ENCODE measurements around the gene HYPK. TPM values are rescaled to one million over a fixed set of nuclear protein-coding genes. Genes with fewer than 3 reads are reported as not detected.
"Not testable (repeated sequence)": the region's sequence is repeated elsewhere in the genome, so short reads cannot be mapped to it uniquely, and the experiment has no call there.

HYPK gene
- total RNA-seq, 2 experiments from 2014 or later, result 14.0 to 16.4 TPM

DNA sequence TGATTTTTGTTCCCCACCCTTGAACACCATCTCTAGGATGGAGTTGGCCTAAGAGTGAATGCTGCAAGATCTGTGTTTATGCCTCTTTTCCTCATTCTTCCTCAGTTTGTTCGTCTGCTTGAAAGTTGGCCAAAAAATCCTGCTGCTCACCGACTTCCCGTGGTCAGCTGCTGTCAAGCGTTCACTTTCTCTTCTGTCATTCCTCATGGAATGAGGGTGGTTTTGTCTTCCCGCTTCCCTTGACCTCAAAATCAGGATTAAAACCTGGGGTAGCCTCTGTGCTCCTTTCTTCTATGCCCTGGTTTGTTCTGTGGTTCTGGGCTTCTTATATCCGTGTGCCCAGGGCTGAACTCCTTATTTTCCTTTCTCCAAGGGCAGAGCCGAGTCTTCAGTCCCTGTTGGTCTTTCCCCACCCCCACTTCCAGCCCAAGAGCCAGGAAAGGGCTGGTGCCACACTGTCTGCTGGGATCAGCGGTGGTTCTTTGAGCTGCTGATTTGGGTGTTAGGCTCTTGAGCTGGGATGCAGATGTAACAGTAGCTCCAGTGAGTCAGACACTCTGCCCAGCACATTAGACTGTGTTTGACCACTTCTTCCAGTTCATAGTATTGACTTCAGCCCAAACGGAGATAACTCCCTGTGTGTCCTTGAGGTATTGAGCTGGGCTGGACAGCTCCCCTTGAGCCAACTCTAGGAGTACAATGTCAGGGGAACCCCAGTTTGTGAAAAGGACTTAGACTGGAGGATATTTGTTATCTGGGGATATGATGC is 5.9 kb upstream of the HYPK start:
- intact Hi-C loops (cut with DNase I, micrococcal nuclease), result loop anchor here in 1 of 2 experiments (5.0 kb wide), 1 partner anchor 47 kb away; the partner anchor contains the start of gene PDIA3
- Mint-ChIP-seq H3K4me1 (peaks cover 51% of the 10 kb centered on the region), H3K27me3 (no peaks in the 10 kb centered on the region), H3K9me3 (ENCODE audit: low read depth) (no peaks in the 10 kb centered on the region), H3K27ac (peak overlapping the region; percentile 97), H3K4me3 (peak overlapping the region; percentile 97), H3K36me3 (ENCODE audit: low read depth) (peaks cover 62% of the 10 kb centered on the region)
- ATAC-seq (no peak), DNase-seq (no peak)
- ChIA-PET CTCF (interaction anchor here (0.6 to 1.0 kb wide), 5 partner anchors 19 to 30 kb away, joined by 3 to 4 read pairs (median 3); partner anchors contain the start of gene MFAP1), POLR2A (interaction anchor here (2.1 kb wide), 1 partner anchor 10 kb away, joined by 5 read pairs; no protein-coding TSS in a partner anchor)

DNA sequence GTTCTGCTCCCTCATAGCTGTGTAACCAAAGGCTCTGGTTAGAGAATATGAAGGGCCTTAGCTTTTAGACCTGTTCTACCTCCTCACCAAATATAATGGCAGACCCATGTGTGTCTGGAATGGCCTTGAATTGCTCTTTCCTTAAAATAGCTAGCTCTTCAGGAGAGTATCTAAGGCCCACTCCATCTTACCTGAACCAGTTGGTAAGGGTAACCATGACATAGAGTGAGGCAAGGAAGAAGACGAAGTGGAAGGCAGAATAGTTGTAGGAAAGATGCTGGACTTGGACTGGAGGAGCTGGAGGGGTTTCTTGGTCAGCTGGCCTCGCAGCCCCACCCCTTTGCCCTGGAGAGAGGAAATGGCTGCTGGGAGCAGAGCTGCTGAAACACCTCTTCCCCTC is 5.2 kb upstream of the HYPK start:
- POLR2A ChIA-PET, result interaction anchor here (2.1 kb wide), 1 partner anchor 9 kb away, joined by 5 read pairs; no protein-coding TSS in a partner anchor
- no peak for DNase-seq
- intact Hi-C loops (cut with DNase I, micrococcal nuclease), result no loop called here
- Mint-ChIP-seq H3K27ac (no peak overlapping the region), H3K36me3 (ENCODE audit: low read depth) (peaks cover 70% of the 10 kb centered on the region), H3K9me3 (ENCODE audit: low read depth) (no peaks in the 10 kb centered on the region), H3K27me3 (no peaks in the 10 kb centered on the region), H3K4me1 (peaks cover 58% of the 10 kb centered on the region), H3K4me3 (no peak overlapping the region)
- ATAC-seq, result no peak
- CTCF ChIA-PET, result interaction anchor here (0.7 to 1.1 kb wide), 4 partner anchors 20 to 354 kb away, joined by 3 to 4 read pairs (median 3); partner anchors contain the start of gene MFAP1

DNA sequence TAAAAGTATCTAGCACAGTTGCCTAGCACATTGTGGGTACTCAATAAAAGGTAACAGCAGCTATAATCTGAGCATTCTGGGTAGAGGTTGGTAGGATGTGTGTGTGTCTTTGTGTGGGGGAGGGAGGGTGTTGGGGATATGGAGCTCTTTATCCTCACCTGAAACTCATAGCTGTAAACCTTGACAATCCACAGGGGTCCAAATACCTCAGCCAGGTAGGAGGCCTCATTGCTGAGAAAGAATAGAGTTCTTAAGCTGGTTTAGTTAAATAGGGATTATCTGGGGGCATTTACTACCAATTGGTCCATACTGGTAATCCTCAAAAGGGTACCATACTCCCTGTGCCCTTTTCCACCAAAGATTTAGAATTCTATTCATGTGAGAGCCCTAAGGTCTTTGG is 4.4 kb upstream of the HYPK start:
- Mint-ChIP-seq H3K27me3 (no peaks in the 10 kb centered on the region), H3K4me1 (peaks cover 62% of the 10 kb centered on the region), H3K9me3 (ENCODE audit: low read depth) (no peaks in the 10 kb centered on the region), H3K36me3 (ENCODE audit: low read depth) (peaks cover 78% of the 10 kb centered on the region), H3K27ac (no peak overlapping the region), H3K4me3 (no peak overlapping the region)
- intact Hi-C loops (cut with DNase I, micrococcal nuclease), result no loop called here
- ChIA-PET CTCF (interaction anchor here (0.6 to 1.1 kb wide), 2 partner anchors 19 to 355 kb away, joined by 3 read pairs; partner anchors contain the start of gene ELL3), POLR2A (interaction anchor here (0.8 to 2.1 kb wide), 2 partner anchors 8 to 19 kb away, joined by 3 to 5 read pairs; partner anchors contain the start of gene ELL3)
- no peak for DNase-seq
- ATAC-seq, result no peak

DNA sequence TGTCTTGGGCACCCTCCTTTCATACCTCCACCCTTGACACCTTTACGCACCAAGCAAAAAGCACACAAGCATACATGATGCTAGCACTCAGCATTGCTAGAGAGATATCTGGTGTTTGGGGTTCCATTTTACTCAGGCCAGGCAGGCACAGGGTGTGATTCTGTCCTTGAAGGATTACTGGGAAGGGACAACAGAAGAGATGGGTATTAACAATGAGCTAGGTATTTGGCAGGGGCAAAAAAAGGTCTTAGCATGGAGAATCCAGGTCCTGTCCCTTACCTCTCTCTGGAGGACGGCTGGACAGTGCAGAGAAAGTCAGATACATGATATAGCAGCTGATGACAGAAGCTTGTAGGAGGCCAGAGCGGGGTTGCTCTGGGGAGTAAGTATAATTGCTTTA is 3.8 kb upstream of the HYPK start:
- no peak for DNase-seq
- ChIA-PET POLR2A (interaction anchor here (0.8 kb wide), 1 partner anchor 19 kb away, joined by 3 read pairs; the partner anchor contains the start of gene ELL3), CTCF (interaction anchor here (2.5 kb wide), 1 partner anchor 20 kb away, joined by 9 read pairs; the partner anchor contains the start of gene ELL3)
- Mint-ChIP-seq H3K4me1 (peaks cover 65% of the 10 kb centered on the region), H3K27ac (peak overlapping the region; percentile 12), H3K27me3 (no peaks in the 10 kb centered on the region), H3K4me3 (no peak overlapping the region), H3K36me3 (ENCODE audit: low read depth) (peaks cover 84% of the 10 kb centered on the region), H3K9me3 (ENCODE audit: low read depth) (no peaks in the 10 kb centered on the region)
- no peak for ATAC-seq
- intact Hi-C loops (cut with DNase I, micrococcal nuclease), result no loop called here

DNA sequence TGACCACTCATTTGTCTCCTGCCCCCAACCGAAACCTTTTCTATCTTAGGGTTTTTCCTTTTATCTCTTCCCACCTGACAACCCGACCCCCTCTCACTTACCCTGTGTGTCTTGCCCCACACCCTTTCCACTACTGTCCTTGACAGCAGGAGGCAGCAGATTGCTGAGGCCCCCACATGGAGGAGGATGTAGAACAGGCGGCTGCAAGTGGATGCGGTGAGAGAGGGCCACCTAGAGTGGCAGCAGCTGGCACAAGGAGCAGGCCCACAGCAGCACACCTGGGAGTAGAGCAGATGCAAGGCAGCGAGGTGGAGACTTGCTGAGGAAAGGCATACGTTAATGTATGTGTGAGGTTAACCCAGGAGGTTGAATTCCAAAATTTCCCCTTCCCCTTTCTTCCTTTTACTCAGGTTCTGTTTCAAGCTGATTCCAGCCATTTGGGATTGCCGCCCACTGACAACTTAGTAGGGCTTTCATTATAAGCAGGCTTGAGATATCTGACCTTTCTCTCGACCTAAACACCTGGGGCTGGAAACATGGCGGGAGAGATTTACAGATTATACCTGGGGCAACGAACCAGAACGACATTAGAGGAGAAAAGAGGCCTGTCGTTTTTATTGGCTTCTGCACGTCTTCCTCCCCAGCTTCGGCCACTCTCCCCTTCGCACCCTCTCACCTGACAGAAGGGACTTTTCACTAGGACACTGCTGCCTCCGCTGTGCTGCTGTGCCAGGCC is 1.0 kb upstream of the HYPK start:
- CTCF ChIA-PET, result interaction anchor here (1.3 to 1.5 kb wide), 3 partner anchors 23 to 27 kb away, joined by 4 to 5 read pairs (median 4); partner anchors contain the start of gene ELL3
- Mint-ChIP-seq H3K4me1 (peaks cover 53% of the 10 kb centered on the region), H3K4me3 (peak overlapping the region; percentile 85), H3K27ac (peak overlapping the region; percentile 98), H3K36me3 (ENCODE audit: low read depth) (peaks cover 72% of the 10 kb centered on the region), H3K27me3 (no peaks in the 10 kb centered on the region), H3K9me3 (ENCODE audit: low read depth) (no peaks in the 10 kb centered on the region)
- ATAC-seq, result no peak
- peak; percentile 17 for DNase-seq
- intact Hi-C loops (cut with DNase I, micrococcal nuclease), result no loop called here
- POLR2A ChIA-PET, result interaction anchor here (1.3 to 1.4 kb wide), 2 partner anchors 22 to 28 kb away, joined by 6 to 12 read pairs; partner anchors contain the start of genes ELL3 and WDR76

DNA sequence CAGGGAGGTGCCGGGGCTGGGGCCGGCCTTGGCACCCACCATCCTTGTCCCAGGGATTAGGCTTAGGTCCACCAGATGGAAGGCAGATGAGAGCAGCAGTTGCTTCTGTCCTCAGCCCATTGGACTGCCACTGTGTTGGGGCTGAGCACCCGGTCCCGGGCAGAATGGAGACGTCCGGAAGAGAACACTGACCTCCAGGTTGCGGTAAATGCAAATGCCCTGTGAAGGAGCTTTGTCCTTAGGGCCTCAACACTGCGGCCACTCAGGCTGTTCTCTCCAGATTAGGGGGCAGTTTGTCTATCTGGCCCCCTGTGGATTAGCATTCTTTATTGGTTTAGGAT is 484 bp upstream of the HYPK start, which contains the start of gene SERINC4:
Gene SERINC4 (minus strand): TSS at position 276 of the 341 bp plus-strand sequence. CDS start 234 bp downstream, at position 42.
- Mint-ChIP-seq H3K4me1 (peaks cover 48% of the 10 kb centered on the region), H3K36me3 (ENCODE audit: low read depth) (peaks cover 70% of the 10 kb centered on the region)

DNA sequence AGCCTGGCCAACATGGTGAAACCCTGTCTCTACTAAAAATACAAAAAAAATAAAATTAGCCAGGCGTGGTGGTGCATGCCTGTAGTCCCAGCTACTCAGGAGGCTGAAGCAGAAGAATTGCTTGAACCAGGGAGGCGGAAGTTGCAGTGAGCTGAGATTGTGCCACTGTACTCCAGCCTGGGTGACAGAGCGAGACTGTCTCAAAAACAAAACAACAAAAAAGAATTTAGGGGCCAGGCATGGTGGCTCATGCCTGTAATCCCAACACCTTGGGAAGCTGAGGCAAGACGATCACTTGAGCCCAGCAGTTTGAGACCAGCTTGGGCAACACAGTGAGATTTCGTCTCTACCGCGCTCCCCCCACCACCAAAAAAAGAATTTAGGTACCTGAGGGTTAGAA is 2.3 kb downstream of the HYPK start:
- ATAC-seq; H3K9me3 Mint-ChIP-seq (ENCODE audit: low read depth); intact Hi-C loops (cut with DNase I, micrococcal nuclease); H3K27me3 Mint-ChIP-seq; H3K4me3 Mint-ChIP-seq; DNase-seq; H3K27ac Mint-ChIP-seq: not testable (repeated sequence)
- ChIA-PET CTCF (interaction anchor here (0.8 to 1.3 kb wide), 2 partner anchors 10 to 25 kb away, joined by 4 read pairs; no protein-coding TSS in a partner anchor), POLR2A (interaction anchor here (1.3 kb wide), 1 partner anchor 29 kb away, joined by 4 read pairs; no protein-coding TSS in a partner anchor)
- peaks cover 36% of the 10 kb centered on the region for H3K4me1 Mint-ChIP-seq
- peaks cover 73% of the 10 kb centered on the region for H3K36me3 Mint-ChIP-seq (ENCODE audit: low read depth)

More for the DNA sequence above, 484 bp upstream of the HYPK start, which contains the start of gene SERINC4:
- Mint-ChIP-seq H3K27ac (peak within 1 kb of the TSS; percentile 98), H3K27me3 (no peaks in the 10 kb centered on the region), H3K4me3 (peak within 1 kb of the TSS; percentile 85), H3K9me3 (ENCODE audit: low read depth) (no peaks in the 10 kb centered on the region)
- CTCF ChIA-PET, result interaction anchor here (0.9 to 1.5 kb wide), 4 partner anchors 21 to 28 kb away, joined by 3 to 5 read pairs (median 4); partner anchors contain the start of gene ELL3
- DNase-seq (no peak), ATAC-seq (peak; percentile 1)
- POLR2A ChIA-PET, result interaction anchor here (1.0 to 1.5 kb wide), 4 partner anchors 23 to 28 kb away, joined by 6 to 15 read pairs (median 10); partner anchors contain the start of genes ELL3, MFAP1 and WDR76
- intact Hi-C loops (cut with DNase I, micrococcal nuclease), result loop anchor here (1.0 to 2.0 kb wide), 3 partner anchors 8 to 469 kb away; partner anchors contain the start of genes MFAP1 (in 2 of the 2), SERF2 (in 2 of the 2) and LCMT2 (in 1 of the 2)

DNA sequence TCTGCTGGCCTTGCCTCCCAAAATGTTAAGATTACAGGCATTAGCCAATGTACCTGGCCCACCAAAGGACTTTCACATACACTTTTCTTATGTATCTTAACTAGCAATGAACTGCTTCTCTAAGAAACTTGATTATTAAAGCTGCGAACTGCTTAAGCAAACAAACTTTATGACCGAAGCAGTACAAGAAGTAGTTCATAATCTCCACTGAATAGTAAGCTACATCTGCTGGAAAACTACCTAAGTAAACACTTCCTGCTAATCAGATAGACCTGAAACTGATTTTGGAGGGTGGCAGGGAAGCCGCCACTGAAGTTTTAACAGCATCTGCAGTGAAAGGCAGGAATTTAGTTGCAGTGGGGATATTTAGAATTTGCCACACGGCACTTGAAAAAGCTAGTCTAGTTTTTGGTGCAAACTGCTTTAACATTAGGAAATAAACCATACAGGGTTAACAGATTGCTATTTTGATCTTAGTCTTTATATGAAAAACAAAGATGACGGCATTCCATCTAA is 8.1 kb downstream of the HYPK start:
- H3K27me3 Mint-ChIP-seq, result no peaks in the 10 kb centered on the region
- no peak for DNase-seq
- no peak overlapping the region for H3K4me3 Mint-ChIP-seq
- ATAC-seq, result no peak
- H3K27ac Mint-ChIP-seq, result no peak overlapping the region
- H3K4me1 Mint-ChIP-seq, result peaks cover 3% of the 10 kb centered on the region
- H3K36me3 Mint-ChIP-seq (ENCODE audit: low read depth), result peaks cover 71% of the 10 kb centered on the region
- no peaks in the 10 kb centered on the region for H3K9me3 Mint-ChIP-seq (ENCODE audit: low read depth)
- CTCF ChIA-PET, result interaction anchor here (1.3 kb wide), 1 partner anchor 39 kb away, joined by 4 read pairs; no protein-coding TSS in a partner anchor
- POLR2A ChIA-PET, result no interaction called here
- intact Hi-C loops (cut with DNase I, micrococcal nuclease), result no loop called here

DNA sequence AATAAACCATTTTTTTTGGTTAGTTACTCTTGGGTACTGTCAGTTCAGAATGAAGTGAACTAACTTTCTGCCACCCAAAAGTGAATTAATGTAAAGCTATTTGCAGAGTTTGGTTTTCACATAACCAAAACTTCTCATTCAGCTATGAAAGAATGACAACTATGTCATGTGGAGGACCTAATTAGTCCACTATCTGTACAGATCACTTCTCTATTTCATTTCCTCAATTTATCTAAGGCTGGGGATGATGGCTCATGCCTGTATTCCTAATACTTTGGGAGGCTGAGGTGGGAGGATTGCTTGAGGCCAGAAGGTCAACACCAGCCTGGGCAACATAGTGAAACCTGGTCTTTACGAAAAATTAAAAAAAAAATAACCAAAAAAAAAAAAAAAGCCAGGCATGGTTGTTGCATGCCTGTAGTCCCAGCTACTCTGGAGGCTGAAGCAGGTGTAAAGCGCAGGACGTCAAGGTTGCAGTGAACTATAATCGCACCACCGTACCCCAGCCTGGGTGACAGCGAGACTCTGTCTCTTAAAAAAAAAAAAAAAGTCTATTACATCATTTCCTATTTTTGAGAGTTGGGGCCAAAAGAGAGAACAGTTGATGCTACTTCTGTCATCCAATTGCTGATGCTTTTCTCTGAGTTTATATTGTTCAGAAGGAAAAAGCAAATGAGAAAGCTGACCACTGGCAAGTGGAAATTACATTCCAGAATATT is 8.7 kb downstream of the HYPK start:
- Mint-ChIP-seq H3K9me3 (ENCODE audit: low read depth) (no peaks in the 10 kb centered on the region), H3K27me3 (no peaks in the 10 kb centered on the region), H3K4me3 (no peak overlapping the region), H3K27ac (peak overlapping the region; percentile 82), H3K4me1 (peaks cover 3% of the 10 kb centered on the region), H3K36me3 (ENCODE audit: low read depth) (peaks cover 76% of the 10 kb centered on the region)
- ATAC-seq (no peak), DNase-seq (no peak)
- intact Hi-C loops (cut with DNase I, micrococcal nuclease), result no loop called here
- CTCF ChIA-PET, result interaction anchor here (0.6 to 1.3 kb wide), 2 partner anchors 35 to 39 kb away, joined by 3 to 4 read pairs; no protein-coding TSS in a partner anchor
- POLR2A ChIA-PET, result no interaction called here

DNA sequence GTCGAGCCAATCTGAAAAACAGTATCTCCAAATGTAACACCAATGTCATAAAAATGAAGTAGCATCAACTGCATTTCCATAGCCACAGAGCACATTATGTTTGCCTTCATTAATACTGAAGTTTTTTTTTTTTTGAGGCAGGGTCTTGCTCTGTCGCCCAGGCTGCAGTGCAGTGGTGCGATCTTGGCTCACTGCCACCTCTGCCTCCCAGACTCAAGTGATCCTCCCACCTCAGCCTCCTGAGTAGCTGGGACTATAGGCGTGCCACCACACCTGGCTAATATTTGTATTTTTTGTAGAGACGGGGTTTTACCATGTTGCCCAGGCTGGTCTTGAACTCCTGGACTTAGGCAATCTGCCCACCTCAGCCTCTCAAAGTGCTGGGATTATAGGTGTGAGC is 14.7 kb downstream of the HYPK start:
- CTCF ChIA-PET; intact Hi-C loops (cut with DNase I, micrococcal nuclease); H3K27me3 Mint-ChIP-seq; H3K9me3 Mint-ChIP-seq (ENCODE audit: low read depth); POLR2A ChIA-PET; H3K4me3 Mint-ChIP-seq; ATAC-seq; DNase-seq: not testable (repeated sequence)
- peaks cover 13% of the 10 kb centered on the region for H3K4me1 Mint-ChIP-seq
- peak overlapping the region; percentile 68 for H3K27ac Mint-ChIP-seq
- peaks cover 54% of the 10 kb centered on the region for H3K36me3 Mint-ChIP-seq (ENCODE audit: low read depth)
